ENCODE results near the gene TMED4. TPM values are rescaled to one million over a fixed set of nuclear protein-coding genes. Genes with fewer than 3 reads are reported as not detected.
A peak's percentile ranks its signal among the peaks of the same experiment; 100 is the strongest.
"Not testable (repeated sequence)": the region's sequence is repeated elsewhere in the genome, so short reads cannot be mapped to it uniquely, and the experiment has no call there.

The TMED4 gene
- total and polyA plus RNA-seq, 4 donors = 46.4 to 106 (median 66.7) TPM

DNA sequence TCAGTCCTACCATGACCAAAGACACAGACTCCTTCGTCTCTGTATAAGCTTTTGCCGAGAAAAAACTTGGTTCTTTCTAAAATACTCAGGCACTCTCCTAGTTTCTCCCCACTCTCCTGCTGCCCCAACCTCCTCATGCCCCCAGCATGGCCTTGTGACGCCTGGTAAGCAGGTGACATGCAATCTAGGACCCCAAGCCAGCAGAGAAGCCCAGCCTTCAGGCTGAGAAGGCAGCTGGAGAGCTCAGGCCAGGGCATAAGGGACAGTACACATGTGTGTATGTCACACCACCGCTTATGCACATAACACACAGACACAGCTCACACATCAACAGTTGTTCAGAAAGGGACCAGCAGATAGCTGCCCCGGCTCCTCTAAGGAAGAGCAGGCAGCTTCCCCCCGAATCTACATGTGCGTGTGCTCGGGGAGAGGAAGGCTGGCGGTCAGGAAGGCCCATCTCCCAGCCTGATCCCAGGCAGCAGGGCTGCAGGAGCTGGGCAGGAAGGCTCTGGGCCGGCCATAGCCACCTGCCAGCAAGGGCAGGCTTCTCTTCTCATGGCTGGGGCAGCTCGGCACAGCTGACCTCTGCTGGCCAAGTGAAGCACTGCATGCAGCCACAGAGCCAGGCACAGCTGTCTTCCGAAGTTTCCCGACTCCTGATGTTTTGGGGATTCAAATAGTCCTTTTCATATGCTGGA, 16.8 kb downstream of the TMED4 start:
- Histone ChIP-seq H3K9ac (ENCODE audit: insufficient read depth in 1 of 2, low read length in 2 of 2) (no peak overlapping the region), H3K27ac (ENCODE audit: low read depth in 1 of 2, low read length in 1 of 2) (no peak overlapping the region), H3K36me3 (ENCODE audit: control insufficient read depth in 4 of 4, insufficient read depth in 4 of 4, low read length in 4 of 4) (peaks cover 23 to 57% (median 42%) of the 10 kb centered on the region in 4 donors), H3K27me3 (ENCODE audit: control insufficient read depth in 3 of 3, insufficient read depth in 3 of 3, low read length in 2 of 3) (no peaks in the 10 kb centered on the region), H3K4me1 (ENCODE audit: control insufficient read depth in 5 of 5, insufficient read depth in 5 of 5, low read length in 5 of 5) (no peaks in the 10 kb centered on the region), H3K4me3 (no peak overlapping the region), H3K9me3 (ENCODE audit: control insufficient read depth in 4 of 4, insufficient read depth in 3 of 4, low read length in 3 of 4) (no peaks in the 10 kb centered on the region)
- TF ChIP-seq, protein P1, sequence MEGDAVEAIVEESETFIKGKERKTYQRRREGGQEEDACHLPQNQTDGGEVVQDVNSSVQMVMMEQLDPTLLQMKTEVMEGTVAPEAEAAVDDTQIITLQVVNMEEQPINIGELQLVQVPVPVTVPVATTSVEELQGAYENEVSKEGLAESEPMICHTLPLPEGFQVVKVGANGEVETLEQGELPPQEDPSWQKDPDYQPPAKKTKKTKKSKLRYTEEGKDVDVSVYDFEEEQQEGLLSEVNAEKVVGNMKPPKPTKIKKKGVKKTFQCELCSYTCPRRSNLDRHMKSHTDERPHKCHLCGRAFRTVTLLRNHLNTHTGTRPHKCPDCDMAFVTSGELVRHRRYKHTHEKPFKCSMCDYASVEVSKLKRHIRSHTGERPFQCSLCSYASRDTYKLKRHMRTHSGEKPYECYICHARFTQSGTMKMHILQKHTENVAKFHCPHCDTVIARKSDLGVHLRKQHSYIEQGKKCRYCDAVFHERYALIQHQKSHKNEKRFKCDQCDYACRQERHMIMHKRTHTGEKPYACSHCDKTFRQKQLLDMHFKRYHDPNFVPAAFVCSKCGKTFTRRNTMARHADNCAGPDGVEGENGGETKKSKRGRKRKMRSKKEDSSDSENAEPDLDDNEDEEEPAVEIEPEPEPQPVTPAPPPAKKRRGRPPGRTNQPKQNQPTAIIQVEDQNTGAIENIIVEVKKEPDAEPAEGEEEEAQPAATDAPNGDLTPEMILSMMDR (IDR thresholded peaks at IDR 0.05; ENCODE audit: control extremely low read depth, extremely low read depth) = peak; percentile 80
- ATAC-seq (ENCODE audit: insufficient read depth, low FRiP score) (peak; percentile 91), DNase-seq (peak; percentile 48 to 56 (median 50))
- WGBS, 2 donors = 66 to 72% methylated on average over 13 of the region's 13 CpGs

DNA sequence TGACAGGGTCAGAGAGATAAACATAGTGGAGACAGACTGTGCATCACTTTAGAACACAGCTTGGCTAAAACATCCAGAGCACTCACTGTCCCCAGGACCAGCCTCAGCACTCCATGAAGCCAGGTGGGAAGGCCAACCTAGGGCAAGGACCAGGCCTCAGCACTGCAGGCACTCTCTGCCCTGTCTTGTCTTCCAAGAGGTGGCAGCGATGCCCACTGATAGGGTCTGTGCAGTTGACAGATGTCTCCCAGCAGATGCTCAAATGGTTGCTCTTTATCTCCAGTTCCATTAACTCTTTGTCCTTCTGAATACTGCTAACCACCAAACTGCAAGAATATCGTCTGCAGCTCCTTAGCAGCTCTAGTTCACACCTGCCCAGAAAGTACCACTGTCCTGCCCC, 17.4 kb downstream of the TMED4 start:
- WGBS, 2 donors = 91 to 96% methylated on average over 2 of the region's 2 CpGs
- Histone ChIP-seq H3K27ac (ENCODE audit: low read depth in 1 of 2, low read length in 1 of 2) (no peak overlapping the region), H3K27me3 (ENCODE audit: control insufficient read depth in 3 of 3, insufficient read depth in 3 of 3, low read length in 2 of 3) (no peaks in the 10 kb centered on the region), H3K9me3 (ENCODE audit: control insufficient read depth in 4 of 4, insufficient read depth in 3 of 4, low read length in 3 of 4) (no peaks in the 10 kb centered on the region), H3K36me3 (ENCODE audit: control insufficient read depth in 4 of 4, insufficient read depth in 4 of 4, low read length in 4 of 4) (peaks cover 18 to 51% (median 35%) of the 10 kb centered on the region in 4 donors), H3K4me1 (ENCODE audit: control insufficient read depth in 5 of 5, insufficient read depth in 5 of 5, low read length in 5 of 5) (no peaks in the 10 kb centered on the region), H3K4me3 (no peak overlapping the region), H3K9ac (ENCODE audit: insufficient read depth in 1 of 2, low read length in 2 of 2) (no peak overlapping the region)
- ATAC-seq (ENCODE audit: insufficient read depth, low FRiP score) (no peak), DNase-seq (no peak)
- TF ChIP-seq, protein P1 (IDR thresholded peaks at IDR 0.05; ENCODE audit: control extremely low read depth, extremely low read depth) = no peak

DNA sequence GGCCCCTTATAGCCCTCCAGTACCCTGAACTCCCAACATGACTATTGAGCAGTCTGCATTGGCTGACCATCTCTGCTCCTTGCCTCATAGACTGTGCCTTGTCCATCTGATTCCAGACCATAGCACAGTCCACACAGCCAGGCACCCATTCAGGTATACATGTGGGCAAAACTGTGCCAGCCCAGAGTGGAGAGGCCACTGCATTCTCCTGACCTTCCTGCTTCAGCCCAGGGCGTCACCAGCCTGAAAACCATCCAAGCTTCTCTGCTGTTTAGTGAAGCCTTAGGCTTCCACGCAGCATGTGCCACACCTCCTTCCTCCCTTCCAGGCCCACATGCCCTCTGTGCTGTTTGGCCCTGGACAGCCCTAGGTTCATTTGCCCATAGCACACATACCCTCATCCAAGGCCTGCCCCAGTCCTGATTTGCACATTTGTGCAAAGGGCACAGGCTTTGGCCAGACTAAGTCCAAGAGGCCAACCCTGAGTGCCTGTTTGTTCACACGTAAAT, 18.8 kb downstream of the TMED4 start:
- ATAC-seq (ENCODE audit: insufficient read depth, low FRiP score) (no peak), DNase-seq (no peak)
- WGBS, 2 donors = 80 to 92% methylated on average over 3 of the region's 3 CpGs
- H3K27ac ChIP-seq (ENCODE audit: low read depth in 1 of 2, low read length in 1 of 2) = no peak overlapping the region
- no peaks in the 10 kb centered on the region for H3K27me3 ChIP-seq (ENCODE audit: control insufficient read depth in 3 of 3, insufficient read depth in 3 of 3, low read length in 2 of 3)
- TF ChIP-seq, protein P1 (IDR thresholded peaks at IDR 0.05; ENCODE audit: control extremely low read depth, extremely low read depth) = no peak
- no peaks in the 10 kb centered on the region for H3K4me1 ChIP-seq (ENCODE audit: control insufficient read depth in 5 of 5, insufficient read depth in 5 of 5, low read length in 5 of 5)
- no peak overlapping the region for H3K9ac ChIP-seq (ENCODE audit: insufficient read depth in 1 of 2, low read length in 2 of 2)
- H3K36me3 ChIP-seq (ENCODE audit: control insufficient read depth in 4 of 4, insufficient read depth in 4 of 4, low read length in 4 of 4) = peaks cover 5 to 37% (median 23%) of the 10 kb centered on the region in 4 donors
- H3K4me3 ChIP-seq = no peak overlapping the region
- H3K9me3 ChIP-seq (ENCODE audit: control insufficient read depth in 4 of 4, insufficient read depth in 3 of 4, low read length in 3 of 4) = no peaks in the 10 kb centered on the region

DNA sequence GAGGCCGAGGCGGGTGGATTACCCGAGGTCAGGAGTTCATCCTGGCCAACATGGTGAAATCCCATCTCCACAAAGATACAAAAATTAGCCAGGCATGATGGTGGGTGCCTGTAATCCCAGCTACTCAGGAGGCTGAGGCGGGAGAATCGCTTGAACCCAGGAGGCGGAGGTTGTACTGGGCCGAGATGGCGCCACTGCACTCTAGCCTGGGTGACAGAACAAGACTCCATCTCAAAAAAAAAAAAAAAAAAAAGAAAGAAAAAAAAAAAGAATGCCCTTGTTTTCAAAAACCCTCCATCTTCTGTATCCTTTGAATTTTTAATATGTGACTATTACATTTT, 19.4 kb downstream of the TMED4 start:
- H3K4me1 ChIP-seq (ENCODE audit: control insufficient read depth in 5 of 5, insufficient read depth in 5 of 5, low read length in 5 of 5); H3K9ac ChIP-seq (ENCODE audit: insufficient read depth in 1 of 2, low read length in 2 of 2); H3K27me3 ChIP-seq (ENCODE audit: control insufficient read depth in 3 of 3, insufficient read depth in 3 of 3, low read length in 2 of 3); H3K4me3 ChIP-seq; H3K9me3 ChIP-seq (ENCODE audit: control insufficient read depth in 4 of 4, insufficient read depth in 3 of 4, low read length in 3 of 4); ATAC-seq (ENCODE audit: insufficient read depth, low FRiP score); H3K27ac ChIP-seq (ENCODE audit: low read depth in 1 of 2, low read length in 1 of 2); DNase-seq: not testable (repeated sequence)
- peaks cover 0 to 31% (median 18%) of the 10 kb centered on the region in 4 donors for H3K36me3 ChIP-seq (ENCODE audit: control insufficient read depth in 4 of 4, insufficient read depth in 4 of 4, low read length in 4 of 4)
- WGBS, 2 donors = 94 to 95% methylated on average over 8 of the region's 8 CpGs
